HepG2 (cell line): ENCODE data around the gene DOCK4. TPM values are rescaled to one million over a fixed set of nuclear protein-coding genes. Genes with fewer than 3 reads are reported as not detected.
A peak's percentile ranks its signal among the peaks of the same experiment; 100 is the strongest.

Experiments used
- ARID5B ChIP-seq: IDR thresholded peaks from 2 replicates; pipeline ENCODE4 v1.4.0; 2020; ENCODE audit warnings: mild to moderate bottlenecking, missing genetic modification reagents
- CEBPG ChIP-seq: IDR thresholded peaks from 2 replicates; pipeline ENCODE4 v1.6.1; 2016
- FOSL2 ChIP-seq: sonication (generic); formaldehyde crosslinking; IDR thresholded peaks from 2 replicates; pipeline ENCODE4 v1.4.0; 2020; ENCODE audit warnings: missing genetic modification reagents
- FOXO1 ChIP-seq: sonication (generic); formaldehyde crosslinking; IDR thresholded peaks from 2 replicates; pipeline ENCODE4 v1.4.0; 2020; ENCODE audit warnings: missing genetic modification reagents
- GATAD1 ChIP-seq: IDR thresholded peaks from 2 replicates; pipeline ENCODE4 v1.6.1; 2016; ENCODE audit warnings: missing genetic modification reagents, missing compliant biosample characterization
- HES4 ChIP-seq: sonication (generic); formaldehyde crosslinking; IDR thresholded peaks from 2 replicates; pipeline ENCODE4 v1.9.0; 2021; ENCODE audit warnings: mild to moderate bottlenecking, missing genetic modification reagents, borderline replicate concordance
- LCORL ChIP-seq, 2 experiments: fragments of 450-650 bp in 1 of 2; sonication (generic) in 1 of 2; formaldehyde crosslinking in 1 of 2; IDR thresholded peaks; 2 replicates each; pipeline versions ENCODE4 v1.5.0 to v1.6.1; 2017 to 2020; ENCODE audit warnings: antibody characterized with exemption in 1 of 2, missing genetic modification reagents in 1 of 2
- RAD21 ChIP-seq: fragments of 450-650 bp; formaldehyde crosslinking; IDR thresholded peaks from 2 replicates; pipeline ENCODE4 v1.5.0; 2020; ENCODE audit warnings: mild to moderate bottlenecking
- RNF2 ChIP-seq: fragments of 450-650 bp; conservative IDR thresholded peaks from 2 replicates; pipeline ENCODE4 v1.6.1; 2016; ENCODE audit warnings: low read depth
- SMC3 ChIP-seq: IDR thresholded peaks from 2 replicates; pipeline ENCODE4 v1.6.1; 2011; ENCODE audit warnings: low read length, improper control_type of control experiment
- STAG1 ChIP-seq: sonication (generic); formaldehyde crosslinking; IDR thresholded peaks from 2 replicates; pipeline ENCODE4 v1.4.0; 2020; ENCODE audit warnings: missing genetic modification reagents
- TEAD3 ChIP-seq: optimal IDR thresholded peaks from 2 replicates; pipeline ENCODE3; 2016; ENCODE audit warnings: borderline replicate concordance
- ZFAT ChIP-seq: sonication (generic); formaldehyde crosslinking; conservative IDR thresholded peaks from 2 replicates; pipeline ENCODE4 v1.8.1; 2023; ENCODE audit warnings: missing genetic modification reagents, inconsistent platforms
- ZFX ChIP-seq: sonication (generic); formaldehyde crosslinking; IDR thresholded peaks from 2 replicates; pipeline ENCODE4 v1.4.0; 2020; ENCODE audit warnings: mild to moderate bottlenecking, low read depth, missing genetic modification reagents, moderate library complexity
- ZNF333 ChIP-seq: sonication (generic); formaldehyde crosslinking; IDR thresholded peaks from 2 replicates; pipeline ENCODE4 v1.4.0; 2020; ENCODE audit warnings: mild to moderate bottlenecking, missing genetic modification reagents, borderline replicate concordance
- ZNF496 ChIP-seq: sonication (generic); formaldehyde crosslinking; IDR thresholded peaks from 2 replicates; pipeline ENCODE4 v1.8.1; 2023; ENCODE audit warnings: mild to moderate bottlenecking, moderate library complexity, missing genetic modification reagents; ENCODE audit not compliant: insufficient replicate concordance
- ZNF879 ChIP-seq: sonication (generic); formaldehyde crosslinking; IDR thresholded peaks from 2 replicates; pipeline ENCODE4 v1.8.1; 2023; ENCODE audit warnings: missing genetic modification reagents
- polyA plus RNA-seq, 8 experiments: library from polyadenylated mRNA; depleted of rRNA in 3 of 8; stranded (reverse) in 7 of 8; unstranded in 1 of 8; fragments of >200 nt; fragmentation: Illumina TruSeq in 4 of 8; extraction: Trizol in 4 of 8; gene quantifications; 2 replicates each; pipeline versions ENCODE4 v1.2.1 to v1.2.3, GENCODE V29; 2011 to 2016; ENCODE audit warnings: low read depth in 4 of 8, missing spikeins in 1 of 8, mixed read lengths in 1 of 8; ENCODE audit not compliant: insufficient read depth in 1 of 8
- total RNA-seq, 5 experiments: library from RNA; depleted of rRNA; stranded (reverse); fragments of >200 nt; fragmentation: Illumina TruSeq; extraction: Trizol; gene quantifications; 2 replicates each; pipeline ENCODE4 v1.2.3, GENCODE V29; 2016; ENCODE audit warnings: low read depth in 1 of 5

The DOCK4 gene
- total and polyA plus RNA-seq, 2 of the 13 experiments (the other 11 are each of a cell fraction or from before 2014, with no cell fraction given) = 13.5 to 17.4 TPM

GRCh38 chr7:111735661-111736551 is 470.3 kb downstream of the DOCK4 start (continued):
- TF ChIP-seq ARID5B (CRISPR knock-in tag) = 0 out of 2 replicates have a peak, but pooled peaks have one; percentile 8
- peak; percentile 88 for TF ChIP-seq STAG1 (CRISPR knock-in tag)
- TF ChIP-seq ZNF879 (CRISPR knock-in tag) = no peak
- TF ChIP-seq SMC3 = peak; percentile 78
- no peak for TF ChIP-seq HES4 (CRISPR knock-in tag)
- no peak for TF ChIP-seq TEAD3 (CRISPR knock-in tag)
- 0 out of 2 replicates have a peak, but pooled peaks have one; percentile 31 for TF ChIP-seq CEBPG (CRISPR knock-in tag)
- no peak for TF ChIP-seq GATAD1
- no peak for TF ChIP-seq ZFX (CRISPR knock-in tag)
- TF ChIP-seq FOSL2 = peak; percentile 77
- no peak for TF ChIP-seq ZNF496 (CRISPR knock-in tag)
- no peak for TF ChIP-seq FOXO1 (CRISPR knock-in tag)
- TF ChIP-seq RAD21 = peak; percentile 55; the same call in 1 of the 2 replicates
- no peak for TF ChIP-seq ZFAT (CRISPR knock-in tag)
- TF ChIP-seq RNF2 = no peak
- no peak for TF ChIP-seq ZNF333 (CRISPR knock-in tag)
- no peak for TF ChIP-seq LCORL (IDR thresholded peaks at IDR 0.05)
- TF ChIP-seq LCORL (CRISPR knock-in tag; IDR thresholded peaks at IDR 0.05) = no peak
